Prostate gland (tissue), 2 donors: ENCODE results near the gene PRKD1. TPM values are rescaled to one million over a fixed set of nuclear protein-coding genes. Genes with fewer than 3 reads are reported as not detected.

Source experiments
- DNase-seq: peaks from one replicate; pipeline ENCODE4 v3.0.0-alpha.2; 2019; ENCODE audit warnings: low spot score
- H3K27ac ChIP-seq, 2 donors: fragments of 200-600 bp; sonication (generic); 2 replicates each; pipeline ENCODE4 v1.5.1; 2017 to 2019
- H3K27me3 ChIP-seq: fragments of 200-600 bp; sonication (generic); replicated peaks from 2 replicates; pipeline ENCODE4 v1.5.1; 2019; ENCODE audit not compliant: insufficient read depth
- H3K36me3 ChIP-seq, 2 donors: fragments of 200-600 bp; sonication (generic); 1 replicate in 1 of 2; 2 replicates in 1 of 2; pipeline versions ENCODE4 v1.5.1 to v1.8.1; 2017 to 2019
- H3K4me1 ChIP-seq: fragments of 200-600 bp; sonication (generic); replicated peaks from 2 replicates; pipeline ENCODE4 v1.5.1; 2019
- H3K4me3 ChIP-seq, 2 donors: fragments of 200-600 bp; sonication (generic); 2 replicates each; pipeline ENCODE4 v1.5.1; 2017 to 2019
- H3K9me3 ChIP-seq: fragments of 200-600 bp; sonication (generic); 2 replicates; pipeline ENCODE4 v1.5.1; 2017
- POLR2A ChIP-seq: fragments of 450-650 bp; IDR thresholded peaks from one replicate; pipeline ENCODE4 v1.6.1; 2016; ENCODE audit warnings: antibody characterized with exemption, mild to moderate bottlenecking
- POLR2AphosphoS5 ChIP-seq: sonication (generic); formaldehyde crosslinking; IDR thresholded peaks from one replicate; pipeline ENCODE4 v1.6.1; 2017; ENCODE audit warnings: antibody characterized with exemption
- WGBS: methylation state at CpG from one replicate; pipeline ENCODE4 v1.1.5; 2018; 5-methylcytosine and 5-hydroxymethylcytosine counted together
- intact Hi-C: fragments of 100-400 bp; cut with DNase I; formaldehyde crosslinking; loops from one replicate; pipeline ENCODE4 v1.14.2; 2022
- total RNA-seq, 2 donors: library from RNA; depleted of rRNA; stranded (reverse); fragments of >200 nt; gene quantifications; one replicate each; pipeline ENCODE4 v1.1.0, GENCODE V29; 2016
- TF ChIP-seq, protein P1 (sequence below), 4 experiments: fragments of 200-600 bp in 2 of 4; fragments of 450-650 bp in 2 of 4; sonication (generic) in 2 of 4; IDR thresholded peaks; 1 replicate in 3 of 4; 2 replicates in 1 of 4; pipeline ENCODE4 v1.5.1; 2016 to 2019; ENCODE audit warnings: antibody characterized with exemption in 4 of 4, mild to moderate bottlenecking in 2 of 4, moderate library complexity in 2 of 4

Gene PRKD1
- total RNA-seq, 2 donors from 2014 or later: 45.0 to 82.0 TPM

- no peak for DNase-seq
- 59% methylated on average over 3 of the region's 3 CpGs for WGBS
- Histone ChIP-seq H3K27ac (no peak overlapping the region), H3K36me3 (no peaks in the 10 kb centered on the region), H3K4me1 (no peaks in the 10 kb centered on the region), H3K9me3 (no peaks in the 10 kb centered on the region), H3K4me3 (no peak overlapping the region), H3K27me3 (no peaks in the 10 kb centered on the region)
- TF ChIP-seq POLR2AphosphoS5 (no peak), POLR2A (no peak)
- TF ChIP-seq, protein P1, sequence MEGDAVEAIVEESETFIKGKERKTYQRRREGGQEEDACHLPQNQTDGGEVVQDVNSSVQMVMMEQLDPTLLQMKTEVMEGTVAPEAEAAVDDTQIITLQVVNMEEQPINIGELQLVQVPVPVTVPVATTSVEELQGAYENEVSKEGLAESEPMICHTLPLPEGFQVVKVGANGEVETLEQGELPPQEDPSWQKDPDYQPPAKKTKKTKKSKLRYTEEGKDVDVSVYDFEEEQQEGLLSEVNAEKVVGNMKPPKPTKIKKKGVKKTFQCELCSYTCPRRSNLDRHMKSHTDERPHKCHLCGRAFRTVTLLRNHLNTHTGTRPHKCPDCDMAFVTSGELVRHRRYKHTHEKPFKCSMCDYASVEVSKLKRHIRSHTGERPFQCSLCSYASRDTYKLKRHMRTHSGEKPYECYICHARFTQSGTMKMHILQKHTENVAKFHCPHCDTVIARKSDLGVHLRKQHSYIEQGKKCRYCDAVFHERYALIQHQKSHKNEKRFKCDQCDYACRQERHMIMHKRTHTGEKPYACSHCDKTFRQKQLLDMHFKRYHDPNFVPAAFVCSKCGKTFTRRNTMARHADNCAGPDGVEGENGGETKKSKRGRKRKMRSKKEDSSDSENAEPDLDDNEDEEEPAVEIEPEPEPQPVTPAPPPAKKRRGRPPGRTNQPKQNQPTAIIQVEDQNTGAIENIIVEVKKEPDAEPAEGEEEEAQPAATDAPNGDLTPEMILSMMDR (IDR thresholded peaks at IDR 0.05): no peak
- intact Hi-C loops: no loop called here
Observed at GRCh38 chr14:29868000-29868399, 59.6 kb downstream of the PRKD1 start.

DNA sequence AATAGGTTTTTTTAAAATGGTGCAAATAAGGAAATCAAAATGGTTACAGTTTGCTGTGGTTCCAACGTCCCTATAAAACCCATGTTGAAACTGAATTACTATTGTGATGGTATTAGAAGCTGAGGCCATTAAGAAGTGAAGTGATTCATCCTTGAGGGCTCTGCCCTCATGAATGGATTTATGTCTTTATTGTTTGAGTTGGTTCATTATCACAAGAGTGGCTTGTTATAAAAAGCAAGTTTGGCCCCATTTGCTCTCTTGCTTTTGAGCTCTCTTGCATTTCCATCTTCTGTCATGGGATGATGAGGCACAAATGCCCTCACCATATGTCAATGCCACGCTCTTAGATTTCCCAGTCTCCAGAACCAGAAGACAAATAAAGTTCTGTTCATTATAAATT is 62.3 kb downstream of the PRKD1 start:
- no peaks in the 10 kb centered on the region for H3K36me3 ChIP-seq
- no peak overlapping the region for H3K4me3 ChIP-seq
- DNase-seq: no peak
- no peaks in the 10 kb centered on the region for H3K4me1 ChIP-seq
- no peak for TF ChIP-seq POLR2AphosphoS5
- TF ChIP-seq POLR2A: no peak
- TF ChIP-seq, protein P1 (IDR thresholded peaks at IDR 0.05): no peak
- no peaks in the 10 kb centered on the region for H3K27me3 ChIP-seq
- H3K27ac ChIP-seq: no peak overlapping the region
- no peaks in the 10 kb centered on the region for H3K9me3 ChIP-seq
- WGBS: 56% methylated on average over 2 of the region's 2 CpGs
- intact Hi-C loops: no loop called here

GRCh38 chr14:29861996-29862395 is 65.7 kb downstream of the PRKD1 start:
- no peaks in the 10 kb centered on the region for H3K4me1 ChIP-seq
- intact Hi-C loops: no loop called here
- H3K27me3 ChIP-seq: no peaks in the 10 kb centered on the region
- H3K36me3 ChIP-seq: no peaks in the 10 kb centered on the region
- TF ChIP-seq POLR2A: no peak
- no peak for TF ChIP-seq POLR2AphosphoS5
- TF ChIP-seq, protein P1 (IDR thresholded peaks at IDR 0.05): no peak
- H3K27ac ChIP-seq: no peak overlapping the region
- WGBS: 83% methylated on average over 2 of the region's 2 CpGs
- H3K4me3 ChIP-seq: no peak overlapping the region
- DNase-seq: no peak
- H3K9me3 ChIP-seq: no peaks in the 10 kb centered on the region

DNA sequence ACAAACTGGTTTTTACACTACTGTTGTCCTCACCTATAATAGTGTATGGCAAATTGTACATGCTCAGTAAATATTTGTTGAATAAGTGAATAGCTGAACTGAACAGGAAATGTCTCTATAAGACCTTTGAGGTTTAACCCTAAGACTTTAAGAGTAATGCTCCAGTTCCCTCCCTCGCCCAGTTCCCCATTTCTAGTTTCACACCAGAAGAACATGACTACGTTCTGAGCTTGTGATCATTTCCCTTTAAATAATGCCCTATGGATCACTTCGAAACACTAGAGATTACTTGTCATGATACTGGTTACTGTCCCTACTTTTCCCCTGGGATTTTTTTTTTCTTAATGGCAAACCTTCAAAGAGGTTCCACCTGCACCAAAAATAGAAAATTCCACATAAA is 69.3 kb downstream of the PRKD1 start:
- no peak for DNase-seq
- Histone ChIP-seq H3K27me3 (no peaks in the 10 kb centered on the region), H3K4me3 (no peak overlapping the region), H3K36me3 (no peaks in the 10 kb centered on the region), H3K27ac (no peak overlapping the region), H3K9me3 (no peaks in the 10 kb centered on the region), H3K4me1 (no peaks in the 10 kb centered on the region)
- intact Hi-C loops: no loop called here
- TF ChIP-seq, protein P1 (IDR thresholded peaks at IDR 0.05): no peak
- TF ChIP-seq POLR2A (no peak), POLR2AphosphoS5 (no peak)
- WGBS: 82% methylated on average over 3 of the region's 3 CpGs

DNA sequence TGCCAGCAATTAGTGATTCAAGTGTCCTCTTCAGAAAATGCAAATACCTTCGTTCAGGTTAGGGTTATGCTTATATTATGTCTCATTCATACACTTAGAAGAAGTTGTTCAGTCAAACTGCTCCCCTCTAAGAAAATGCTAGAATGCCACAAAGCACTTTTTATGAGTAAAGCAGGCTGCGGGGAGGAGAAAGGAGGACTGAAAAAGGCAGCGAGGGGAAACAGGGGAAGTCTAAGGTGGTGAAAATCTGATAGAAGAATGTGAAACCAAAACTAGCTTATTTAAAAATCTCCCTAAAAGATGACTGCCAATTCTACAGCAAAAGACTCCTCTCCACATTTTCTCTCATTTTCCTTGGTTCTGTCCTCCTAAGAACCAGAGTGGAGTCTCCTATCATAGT is 70.1 kb downstream of the PRKD1 start:
- TF ChIP-seq, protein P1 (IDR thresholded peaks at IDR 0.05): no peak
- no peak for TF ChIP-seq POLR2AphosphoS5
- no peak for TF ChIP-seq POLR2A
- Histone ChIP-seq H3K9me3 (no peaks in the 10 kb centered on the region), H3K36me3 (no peaks in the 10 kb centered on the region), H3K4me3 (no peak overlapping the region), H3K27me3 (no peaks in the 10 kb centered on the region), H3K27ac (no peak overlapping the region), H3K4me1 (no peaks in the 10 kb centered on the region)
- 88% methylated on average over 3 of the region's 3 CpGs for WGBS
- intact Hi-C loops: no loop called here
- DNase-seq: no peak
